ENCODE measurements around the gene SUCO.

DNA sequence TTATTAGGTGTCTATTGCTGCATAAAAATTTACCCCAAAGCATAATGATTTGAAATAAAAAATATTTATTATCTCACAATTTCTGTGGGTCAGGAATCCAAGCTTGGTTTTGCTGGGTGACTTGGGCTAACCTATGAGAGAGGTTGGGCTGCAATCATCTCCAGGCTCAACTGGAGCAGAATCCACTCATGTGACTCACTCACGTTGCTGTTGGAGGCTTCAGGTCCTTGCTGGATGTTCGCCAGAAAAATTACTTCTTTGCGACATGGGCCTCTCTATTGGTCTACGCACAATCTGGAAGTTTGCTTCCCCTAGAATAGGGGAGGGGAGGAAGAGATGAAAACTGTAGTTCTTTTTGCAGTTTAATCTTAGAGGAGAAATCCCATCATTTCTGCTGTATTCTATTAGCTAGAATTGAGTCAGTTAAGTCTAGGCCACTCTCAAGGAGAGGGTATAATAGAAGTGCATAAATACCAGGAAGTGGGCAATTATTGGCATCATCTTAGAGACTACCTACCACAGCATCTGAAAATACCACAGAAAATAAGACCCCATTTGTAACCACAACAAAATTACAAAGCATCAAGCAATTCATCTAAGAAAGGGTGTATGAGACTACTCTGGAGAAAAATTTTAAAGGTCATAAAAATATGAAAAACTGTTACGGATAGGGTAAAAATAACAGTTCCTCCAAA lies 120.2 kb downstream of the SUCO start:
- TF ChIP-seq, protein P1, sequence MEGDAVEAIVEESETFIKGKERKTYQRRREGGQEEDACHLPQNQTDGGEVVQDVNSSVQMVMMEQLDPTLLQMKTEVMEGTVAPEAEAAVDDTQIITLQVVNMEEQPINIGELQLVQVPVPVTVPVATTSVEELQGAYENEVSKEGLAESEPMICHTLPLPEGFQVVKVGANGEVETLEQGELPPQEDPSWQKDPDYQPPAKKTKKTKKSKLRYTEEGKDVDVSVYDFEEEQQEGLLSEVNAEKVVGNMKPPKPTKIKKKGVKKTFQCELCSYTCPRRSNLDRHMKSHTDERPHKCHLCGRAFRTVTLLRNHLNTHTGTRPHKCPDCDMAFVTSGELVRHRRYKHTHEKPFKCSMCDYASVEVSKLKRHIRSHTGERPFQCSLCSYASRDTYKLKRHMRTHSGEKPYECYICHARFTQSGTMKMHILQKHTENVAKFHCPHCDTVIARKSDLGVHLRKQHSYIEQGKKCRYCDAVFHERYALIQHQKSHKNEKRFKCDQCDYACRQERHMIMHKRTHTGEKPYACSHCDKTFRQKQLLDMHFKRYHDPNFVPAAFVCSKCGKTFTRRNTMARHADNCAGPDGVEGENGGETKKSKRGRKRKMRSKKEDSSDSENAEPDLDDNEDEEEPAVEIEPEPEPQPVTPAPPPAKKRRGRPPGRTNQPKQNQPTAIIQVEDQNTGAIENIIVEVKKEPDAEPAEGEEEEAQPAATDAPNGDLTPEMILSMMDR (IDR thresholded peaks at IDR 0.05), result no peak
- no peak for TF ChIP-seq POLR2A (IDR thresholded peaks at IDR 0.05)
